Measurements from ENCODE around the gene RAB10.

The RAB10 gene

DNA sequence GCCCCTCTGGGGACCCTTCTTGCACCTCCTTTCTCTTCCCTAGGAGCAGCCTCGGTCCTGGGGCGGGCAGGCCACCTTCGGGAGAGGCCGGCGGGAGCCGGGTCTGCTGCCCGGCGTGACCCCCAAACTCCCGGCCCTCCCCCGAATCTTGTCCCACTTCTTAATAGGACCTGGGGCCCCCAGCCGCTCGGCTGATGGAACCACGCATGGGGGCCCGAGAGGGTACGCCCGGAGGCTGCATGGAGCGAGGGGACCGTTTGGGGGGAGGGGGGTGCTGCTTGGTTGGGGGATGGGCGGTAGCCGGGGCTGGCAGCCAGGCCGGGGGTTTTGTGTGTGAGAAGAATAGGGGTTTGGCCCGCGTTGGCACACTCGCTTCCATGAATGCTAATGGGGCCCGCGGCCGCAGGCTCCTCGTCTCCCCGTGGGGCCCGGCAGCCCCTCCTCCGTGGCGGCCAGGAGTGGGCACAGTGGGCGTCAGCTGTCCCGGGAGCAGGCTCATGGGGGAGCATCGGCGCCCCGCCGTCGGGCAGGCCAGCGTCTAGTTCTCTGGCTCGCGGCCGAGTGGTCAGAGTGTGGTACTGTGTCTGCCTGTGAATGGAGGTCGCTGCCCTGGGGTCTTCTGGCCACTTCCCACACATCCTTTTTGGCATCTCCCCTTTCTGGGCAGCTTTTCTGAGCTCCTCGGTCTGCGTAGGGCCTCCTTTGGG lies 140.0 kb downstream of the RAB10 start:
- TF ChIP-seq POLR2AphosphoS5 (IDR thresholded peaks at IDR 0.05; ENCODE audit: low read depth, low read length), result no peak
- TF ChIP-seq, protein P1, sequence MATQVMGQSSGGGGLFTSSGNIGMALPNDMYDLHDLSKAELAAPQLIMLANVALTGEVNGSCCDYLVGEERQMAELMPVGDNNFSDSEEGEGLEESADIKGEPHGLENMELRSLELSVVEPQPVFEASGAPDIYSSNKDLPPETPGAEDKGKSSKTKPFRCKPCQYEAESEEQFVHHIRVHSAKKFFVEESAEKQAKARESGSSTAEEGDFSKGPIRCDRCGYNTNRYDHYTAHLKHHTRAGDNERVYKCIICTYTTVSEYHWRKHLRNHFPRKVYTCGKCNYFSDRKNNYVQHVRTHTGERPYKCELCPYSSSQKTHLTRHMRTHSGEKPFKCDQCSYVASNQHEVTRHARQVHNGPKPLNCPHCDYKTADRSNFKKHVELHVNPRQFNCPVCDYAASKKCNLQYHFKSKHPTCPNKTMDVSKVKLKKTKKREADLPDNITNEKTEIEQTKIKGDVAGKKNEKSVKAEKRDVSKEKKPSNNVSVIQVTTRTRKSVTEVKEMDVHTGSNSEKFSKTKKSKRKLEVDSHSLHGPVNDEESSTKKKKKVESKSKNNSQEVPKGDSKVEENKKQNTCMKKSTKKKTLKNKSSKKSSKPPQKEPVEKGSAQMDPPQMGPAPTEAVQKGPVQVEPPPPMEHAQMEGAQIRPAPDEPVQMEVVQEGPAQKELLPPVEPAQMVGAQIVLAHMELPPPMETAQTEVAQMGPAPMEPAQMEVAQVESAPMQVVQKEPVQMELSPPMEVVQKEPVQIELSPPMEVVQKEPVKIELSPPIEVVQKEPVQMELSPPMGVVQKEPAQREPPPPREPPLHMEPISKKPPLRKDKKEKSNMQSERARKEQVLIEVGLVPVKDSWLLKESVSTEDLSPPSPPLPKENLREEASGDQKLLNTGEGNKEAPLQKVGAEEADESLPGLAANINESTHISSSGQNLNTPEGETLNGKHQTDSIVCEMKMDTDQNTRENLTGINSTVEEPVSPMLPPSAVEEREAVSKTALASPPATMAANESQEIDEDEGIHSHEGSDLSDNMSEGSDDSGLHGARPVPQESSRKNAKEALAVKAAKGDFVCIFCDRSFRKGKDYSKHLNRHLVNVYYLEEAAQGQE (IDR thresholded peaks at IDR 0.05; ENCODE audit: insufficient read depth in 1 of 2, low read depth in 2 of 2, low read length in 2 of 2), result no peak
- no peak for TF ChIP-seq FOXP2 (optimal IDR thresholded peaks at IDR 0.05; ENCODE audit: borderline replicate concordance, extremely low read depth, extremely low read length, insufficient read depth)
- TF ChIP-seq TAF1 (IDR thresholded peaks at IDR 0.05; ENCODE audit: borderline replicate concordance, insufficient read depth, low read length), result no peak
- TF ChIP-seq SIN3A (IDR thresholded peaks at IDR 0.05; ENCODE audit: borderline replicate concordance, insufficient read depth, low read length), result no peak

DNA sequence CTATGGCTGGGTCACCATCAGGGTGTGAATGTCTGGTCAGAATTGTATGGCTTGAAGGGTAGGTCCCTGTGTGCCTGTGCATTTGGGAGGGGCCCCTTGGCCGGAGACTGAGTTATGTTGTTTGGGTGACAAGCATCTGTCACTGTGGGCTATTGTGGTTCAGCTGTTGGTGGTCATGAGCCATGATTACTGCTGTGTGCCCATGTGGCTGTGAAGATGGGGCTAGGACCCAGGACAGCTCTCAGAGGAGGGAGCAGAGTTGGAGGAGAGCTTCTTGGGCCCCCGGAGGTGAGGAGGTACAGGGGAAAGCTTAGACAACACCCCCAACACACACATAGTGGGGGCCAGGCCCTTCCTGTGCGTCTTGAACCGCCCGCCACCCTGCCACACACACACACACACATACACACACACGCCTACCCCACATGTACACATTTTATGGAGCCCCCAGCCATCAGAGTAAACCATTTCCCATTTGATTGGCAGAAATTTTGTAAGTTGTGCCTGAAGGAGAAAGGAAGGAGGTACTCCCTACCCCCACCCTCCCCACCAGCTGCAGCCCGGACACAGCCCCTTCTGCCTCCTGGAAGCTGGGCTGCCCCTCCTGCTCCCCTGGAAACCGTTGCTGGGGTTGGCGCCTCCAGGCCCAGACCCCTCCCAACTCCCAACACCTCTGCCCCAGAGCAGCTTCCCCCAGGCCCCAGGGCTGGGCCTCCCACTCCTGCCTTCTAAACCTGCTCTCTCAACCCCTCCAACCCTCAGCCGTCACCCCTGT lies 141.0 kb downstream of the RAB10 start:
- no peak for TF ChIP-seq TAF1 (IDR thresholded peaks at IDR 0.05; ENCODE audit: borderline replicate concordance, insufficient read depth, low read length)
- TF ChIP-seq, protein P1 (IDR thresholded peaks at IDR 0.05; ENCODE audit: insufficient read depth in 1 of 2, low read depth in 2 of 2, low read length in 2 of 2), result peak in 1 of 2 experiments; percentile 66; a peak in 1 of 4 replicates
- TF ChIP-seq SIN3A (IDR thresholded peaks at IDR 0.05; ENCODE audit: borderline replicate concordance, insufficient read depth, low read length), result no peak

DNA sequence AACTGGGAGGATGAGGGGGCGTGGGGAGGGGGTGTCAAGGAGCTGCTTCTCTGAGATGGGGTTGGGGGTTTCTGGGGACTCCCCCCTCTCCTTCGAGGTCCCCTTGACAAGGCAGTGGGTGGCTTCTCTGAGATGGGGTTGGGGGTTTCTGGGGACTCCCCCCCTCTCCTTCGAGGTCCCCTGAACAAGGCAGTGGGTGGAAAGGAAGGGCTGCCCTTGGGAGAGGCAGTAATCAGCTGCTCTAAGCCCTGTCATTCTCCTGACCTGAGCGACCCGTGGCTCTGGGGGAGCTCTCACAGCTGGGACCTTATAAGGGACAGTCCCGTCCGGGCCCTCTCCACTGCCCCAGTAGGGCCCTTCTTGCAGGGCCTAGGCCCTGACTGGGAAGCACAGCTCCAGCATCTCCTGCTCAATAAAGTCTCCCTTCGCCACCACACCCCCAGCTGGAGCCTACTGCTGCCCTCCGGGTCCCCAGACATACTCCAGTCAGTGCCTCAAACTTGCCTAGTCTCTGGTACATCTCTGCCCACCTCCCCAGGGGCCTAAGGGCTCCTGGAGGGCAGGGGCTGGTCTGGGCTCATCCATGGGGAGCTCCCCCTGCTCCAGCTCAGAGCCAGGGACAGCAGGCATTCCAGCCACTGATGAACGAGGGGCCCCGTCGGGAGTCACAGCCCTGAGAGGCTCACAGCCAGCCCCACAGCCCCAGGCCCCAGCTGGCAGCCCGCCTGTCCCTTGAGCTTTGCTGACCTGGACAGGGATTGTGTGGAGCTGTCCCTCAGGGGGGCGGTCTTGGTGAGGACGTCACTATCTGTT lies 141.8 kb downstream of the RAB10 start:
- TF ChIP-seq FOXP2 (optimal IDR thresholded peaks at IDR 0.05; ENCODE audit: borderline replicate concordance, extremely low read depth, extremely low read length, insufficient read depth) (no peak), TAF1 (IDR thresholded peaks at IDR 0.05; ENCODE audit: borderline replicate concordance, insufficient read depth, low read length) (no peak), POLR2AphosphoS5 (IDR thresholded peaks at IDR 0.05; ENCODE audit: low read depth, low read length) (no peak), SIN3A (IDR thresholded peaks at IDR 0.05; ENCODE audit: borderline replicate concordance, insufficient read depth, low read length) (no peak)
- TF ChIP-seq, protein P1 (IDR thresholded peaks at IDR 0.05; ENCODE audit: insufficient read depth in 1 of 2, low read depth in 2 of 2, low read length in 2 of 2), result no peak

DNA sequence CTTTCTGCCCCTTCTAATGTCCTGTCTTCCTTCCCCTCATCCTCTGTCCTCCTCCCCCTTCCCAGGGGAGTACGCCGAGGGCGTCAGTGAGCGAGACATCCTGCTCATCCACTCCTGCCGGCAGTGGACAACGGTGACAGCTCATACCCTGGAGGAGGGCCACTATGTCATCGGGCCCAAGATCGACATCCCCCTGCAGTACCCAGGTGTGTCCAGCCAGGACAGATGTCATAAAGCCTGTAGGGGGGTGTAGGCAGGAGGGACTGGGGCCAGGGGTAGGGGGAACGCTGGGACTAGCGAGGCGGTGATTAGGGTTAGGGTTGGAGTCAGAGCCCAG lies 142.4 kb downstream of the RAB10 start:
- TF ChIP-seq TAF1 (IDR thresholded peaks at IDR 0.05; ENCODE audit: borderline replicate concordance, insufficient read depth, low read length) (no peak), SIN3A (IDR thresholded peaks at IDR 0.05; ENCODE audit: borderline replicate concordance, insufficient read depth, low read length) (no peak), FOXP2 (optimal IDR thresholded peaks at IDR 0.05; ENCODE audit: borderline replicate concordance, extremely low read depth, extremely low read length, insufficient read depth) (no peak), POLR2AphosphoS5 (IDR thresholded peaks at IDR 0.05; ENCODE audit: low read depth, low read length) (no peak)
- TF ChIP-seq, protein P1 (IDR thresholded peaks at IDR 0.05; ENCODE audit: insufficient read depth in 1 of 2, low read depth in 2 of 2, low read length in 2 of 2), result no peak

Measured in PFSK-1 (cell line).